Endodermal cell (in vitro differentiated cells): Measurements from ENCODE around the gene OR4C45. TPM values are rescaled to one million over a fixed set of nuclear protein-coding genes. Genes with fewer than 3 reads are reported as not detected.
"Not testable (repeated sequence)": the region's sequence is repeated elsewhere in the genome, so short reads cannot be mapped to it uniquely, and the experiment has no call there.

Source experiments
- DNase-seq: peaks from one replicate; pipeline ENCODE4 v3.0.0-alpha.2; 2017
- H3K27ac ChIP-seq: 2 replicates; pipeline ENCODE4 v1.5.1; 2013; ENCODE audit warnings: mild to moderate bottlenecking, low read depth, low read length, moderate library complexity
- H3K27me3 ChIP-seq: 2 replicates; pipeline ENCODE4 v1.6.1; 2013; ENCODE audit warnings: mild to moderate bottlenecking, low read length, moderate library complexity; ENCODE audit not compliant: insufficient read depth, control insufficient read depth, poor library complexity, severe bottlenecking
- H3K36me3 ChIP-seq: 2 replicates; pipeline ENCODE4 v1.7.0; 2013; ENCODE audit warnings: mild to moderate bottlenecking, low read length, moderate library complexity; ENCODE audit not compliant: control insufficient read depth, insufficient read depth
- H3K4me1 ChIP-seq: one replicate; pipeline ENCODE4 v1.7.0; 2013; ENCODE audit warnings: low read length; ENCODE audit not compliant: control insufficient read depth, insufficient read depth
- H3K4me3 ChIP-seq: 2 replicates; pipeline ENCODE4 v1.5.1; 2013; ENCODE audit warnings: mild to moderate bottlenecking, low read length, moderate library complexity
- H3K9ac ChIP-seq: 2 replicates; pipeline ENCODE4 v1.6.1; 2013; ENCODE audit warnings: mild to moderate bottlenecking, low read length, moderate library complexity; ENCODE audit not compliant: poor library complexity, severe bottlenecking; ENCODE audit errors: extremely low read depth
- H3K9me3 ChIP-seq: 2 replicates; pipeline ENCODE4 v1.6.1; 2013; ENCODE audit warnings: mild to moderate bottlenecking, low read length, moderate library complexity; ENCODE audit not compliant: control insufficient read depth
- H3K27ac Mint-ChIP-seq: 2 replicates; pipeline ENCODE4 v1.8.0; 2020; ENCODE audit warnings: mixed read lengths
- H3K27me3 Mint-ChIP-seq: 2 replicates; pipeline ENCODE4 v1.8.0; 2021; ENCODE audit warnings: mild to moderate bottlenecking, mixed read lengths; ENCODE audit not compliant: insufficient read depth
- H3K36me3 Mint-ChIP-seq: 2 replicates; pipeline ENCODE4 v1.8.0; 2020; ENCODE audit warnings: low read depth, mixed read lengths
- H3K4me1 Mint-ChIP-seq: 2 replicates; pipeline ENCODE4 v1.8.0; 2020; ENCODE audit warnings: mixed read lengths
- H3K4me3 Mint-ChIP-seq: 2 replicates; pipeline ENCODE4 v1.8.0; 2020; ENCODE audit warnings: mild to moderate bottlenecking, moderate library complexity, mixed read lengths
- H3K9me3 Mint-ChIP-seq: 2 replicates; pipeline ENCODE4 v1.8.0; 2020; ENCODE audit warnings: mild to moderate bottlenecking, mixed read lengths
- WGBS, 2 experiments: methylation state at CpG; one replicate each; pipeline versions ENCODE4 v1.1.5 to v1.1.7; 2013; ENCODE audit warnings: missing lambda C conversion rate in 2 of 2, mixed read lengths in 1 of 2; ENCODE audit not compliant: insufficient coverage in 1 of 2, insufficient read length in 1 of 2; 5-methylcytosine and 5-hydroxymethylcytosine counted together
- total RNA-seq, 2 donors: library from RNA; stranded (reverse); fragmentation: NEBNext Ultra II Directional in 1 of 2; extraction: Animal tissue kit (Norgen Biotek cat#: 25700) in 1 of 2; gene quantifications; 2 replicates in 1 of 2; 3 replicates in 1 of 2; pipeline ENCODE4 v1.2.1, GENCODE V29; 2021
- TF ChIP-seq, protein P1 (sequence below): fragments of 200-600 bp; sonication (generic); conservative IDR thresholded peaks from 2 replicates; pipeline ENCODE4 v1.5.0; 2021; ENCODE audit warnings: antibody characterized with exemption, mild to moderate bottlenecking

OR4C45 gene
- total RNA-seq, 2 donors from 2014 or later = not detected

GRCh38 chr11:50077526-50077925 is 44.9 kb downstream of the OR4C45 start:
- Histone ChIP-seq H3K27ac (no peak overlapping the region), H3K4me3 (no peak overlapping the region), H3K9me3 (peaks cover 59% of the 10 kb centered on the region), H3K27me3 (no peaks in the 10 kb centered on the region), H3K4me1 (no peaks in the 10 kb centered on the region), H3K36me3 (no peaks in the 10 kb centered on the region), H3K9ac (no peak overlapping the region)
- Mint-ChIP-seq H3K36me3 (no peaks in the 10 kb centered on the region), H3K4me3 (no peak overlapping the region), H3K27ac (no peak overlapping the region), H3K27me3 (no peaks in the 10 kb centered on the region), H3K4me1 (no peaks in the 10 kb centered on the region), H3K9me3 (peaks cover 92% of the 10 kb centered on the region)
- 68 to 96% methylated on average over 4 to 5 of the region's 5 CpGs for WGBS, 2 experiments
- no peak for DNase-seq
- TF ChIP-seq, protein P1, sequence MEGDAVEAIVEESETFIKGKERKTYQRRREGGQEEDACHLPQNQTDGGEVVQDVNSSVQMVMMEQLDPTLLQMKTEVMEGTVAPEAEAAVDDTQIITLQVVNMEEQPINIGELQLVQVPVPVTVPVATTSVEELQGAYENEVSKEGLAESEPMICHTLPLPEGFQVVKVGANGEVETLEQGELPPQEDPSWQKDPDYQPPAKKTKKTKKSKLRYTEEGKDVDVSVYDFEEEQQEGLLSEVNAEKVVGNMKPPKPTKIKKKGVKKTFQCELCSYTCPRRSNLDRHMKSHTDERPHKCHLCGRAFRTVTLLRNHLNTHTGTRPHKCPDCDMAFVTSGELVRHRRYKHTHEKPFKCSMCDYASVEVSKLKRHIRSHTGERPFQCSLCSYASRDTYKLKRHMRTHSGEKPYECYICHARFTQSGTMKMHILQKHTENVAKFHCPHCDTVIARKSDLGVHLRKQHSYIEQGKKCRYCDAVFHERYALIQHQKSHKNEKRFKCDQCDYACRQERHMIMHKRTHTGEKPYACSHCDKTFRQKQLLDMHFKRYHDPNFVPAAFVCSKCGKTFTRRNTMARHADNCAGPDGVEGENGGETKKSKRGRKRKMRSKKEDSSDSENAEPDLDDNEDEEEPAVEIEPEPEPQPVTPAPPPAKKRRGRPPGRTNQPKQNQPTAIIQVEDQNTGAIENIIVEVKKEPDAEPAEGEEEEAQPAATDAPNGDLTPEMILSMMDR = no peak

DNA sequence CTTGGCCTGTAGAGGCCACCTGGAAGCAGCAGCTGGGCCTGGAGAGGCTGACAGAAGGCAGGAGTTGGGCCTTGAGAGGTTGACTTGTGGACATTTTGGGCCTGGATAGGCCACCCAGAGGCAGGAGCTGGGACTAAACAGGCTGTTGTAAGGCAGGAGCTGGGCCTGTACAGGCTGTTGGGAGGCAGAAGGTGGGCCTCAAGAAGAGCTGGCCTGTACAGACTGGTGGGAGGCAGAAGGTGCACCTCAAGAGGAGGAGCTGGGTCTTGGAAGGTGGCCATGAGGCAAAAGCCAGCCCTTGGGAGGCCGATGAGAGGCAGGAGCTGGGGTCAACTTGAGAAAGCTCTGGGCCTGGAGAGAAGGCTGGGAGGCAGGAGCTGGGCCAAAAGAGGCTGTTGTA is 45.3 kb downstream of the OR4C45 start:
- H3K9ac ChIP-seq = no peak overlapping the region
- 50 to 89% methylated on average over 1 of the region's 1 CpG for WGBS, 2 experiments

DNA sequence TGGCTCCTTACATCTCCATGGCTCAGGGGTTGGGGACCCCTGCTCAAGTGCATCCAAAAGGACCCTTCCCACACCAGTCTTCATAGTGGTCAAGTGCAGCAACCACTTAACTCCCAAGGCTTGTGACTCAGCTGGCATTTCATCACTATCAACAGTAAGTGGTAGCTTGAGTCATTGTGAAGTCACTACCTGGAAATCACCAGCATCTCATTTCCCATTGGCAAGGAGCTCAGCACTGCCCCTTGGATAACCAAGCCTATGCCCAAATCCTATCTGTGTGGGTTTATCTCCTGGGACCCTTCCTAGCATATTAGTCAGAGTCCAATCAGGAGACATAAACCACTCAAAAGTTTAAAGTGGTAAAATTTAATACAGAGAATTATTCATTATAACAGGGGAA is 46.3 kb downstream of the OR4C45 start:
- not testable (repeated sequence) for H3K27ac Mint-ChIP-seq, H3K9ac ChIP-seq, H3K4me3 ChIP-seq, H3K27ac ChIP-seq, H3K27me3 ChIP-seq, H3K4me1 ChIP-seq, H3K36me3 ChIP-seq, H3K36me3 Mint-ChIP-seq, H3K27me3 Mint-ChIP-seq, H3K4me1 Mint-ChIP-seq, H3K4me3 Mint-ChIP-seq, DNase-seq
- H3K9me3 Mint-ChIP-seq = peaks cover 90% of the 10 kb centered on the region
- H3K9me3 ChIP-seq = peaks cover 69% of the 10 kb centered on the region

More for the DNA sequence above, 45.3 kb downstream of the OR4C45 start:
- H3K4me3 Mint-ChIP-seq = no peak overlapping the region
- no peak for DNase-seq
- H3K4me1 Mint-ChIP-seq = no peaks in the 10 kb centered on the region
- H3K36me3 Mint-ChIP-seq = no peaks in the 10 kb centered on the region
- Histone ChIP-seq H3K36me3 (no peaks in the 10 kb centered on the region), H3K27ac (no peak overlapping the region), H3K4me1 (no peaks in the 10 kb centered on the region), H3K27me3 (no peaks in the 10 kb centered on the region), H3K9me3 (peaks cover 64% of the 10 kb centered on the region), H3K4me3 (no peak overlapping the region)
- H3K27ac Mint-ChIP-seq = no peak overlapping the region
- H3K27me3 Mint-ChIP-seq = no peaks in the 10 kb centered on the region
- H3K9me3 Mint-ChIP-seq = peaks cover 91% of the 10 kb centered on the region
- TF ChIP-seq, protein P1 = no peak

DNA sequence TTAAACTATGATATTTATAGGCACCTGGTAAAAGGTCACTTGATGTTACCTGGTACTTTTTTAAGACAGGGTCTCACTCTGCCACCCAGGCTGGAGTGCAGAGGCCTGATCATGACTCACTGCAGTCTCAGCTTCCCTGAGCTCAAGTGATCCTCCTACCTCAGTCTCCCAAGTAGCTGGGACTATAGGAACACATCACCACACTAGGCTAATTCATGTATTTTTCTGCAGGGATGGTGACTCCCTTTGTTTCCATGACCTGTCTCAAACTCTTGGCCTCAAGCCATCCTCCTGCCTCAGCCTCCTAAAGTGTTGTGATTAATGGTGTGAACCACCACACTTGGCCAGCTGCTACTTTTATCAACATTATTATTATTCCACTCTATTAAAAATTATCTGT is 47.6 kb downstream of the OR4C45 start:
- no peaks in the 10 kb centered on the region for H3K4me1 ChIP-seq
- no peak overlapping the region for H3K4me3 Mint-ChIP-seq
- peaks cover 90% of the 10 kb centered on the region for H3K9me3 Mint-ChIP-seq
- TF ChIP-seq, protein P1 = no peak
- no peak overlapping the region for H3K4me3 ChIP-seq
- DNase-seq = no peak
- no peaks in the 10 kb centered on the region for H3K4me1 Mint-ChIP-seq
- peaks cover 73% of the 10 kb centered on the region for H3K9me3 ChIP-seq
- no peak overlapping the region for H3K9ac ChIP-seq
- H3K27me3 Mint-ChIP-seq = no peaks in the 10 kb centered on the region
- H3K36me3 Mint-ChIP-seq = no peaks in the 10 kb centered on the region
- H3K27ac Mint-ChIP-seq = no peak overlapping the region
- H3K27me3 ChIP-seq = no peaks in the 10 kb centered on the region
- no peak overlapping the region for H3K27ac ChIP-seq
- no peaks in the 10 kb centered on the region for H3K36me3 ChIP-seq
